ENCODE data around the gene RDH16.

- TF ChIP-seq CTCF (IDR thresholded peaks at IDR 0.05) (no peak), POLR2A (IDR thresholded peaks at IDR 0.05) (no peak), POLR2AphosphoS5 (IDR thresholded peaks at IDR 0.05; ENCODE audit: insufficient read depth in 1 of 2, low read depth in 1 of 2) (no peak)
Measured at GRCh38 chr12:56929780-56930179, 27.6 kb downstream of the RDH16 start.
